GM19463 (cell line): Measurements from ENCODE around the gene TNS4.

ENCODE experiments used
- ATAC-seq: cut with Tn5 transposase; IDR thresholded peaks from one replicate; pipeline ENCODE4 v1.9.1; 2021; ENCODE audit warnings: mild to moderate bottlenecking, moderate library complexity; ENCODE audit not compliant: unreplicated experiment

Gene TNS4

GRCh38 chr17:40475234-40475908 lies 26.1 kb downstream of the TNS4 start:
- ATAC-seq = no peak

DNA sequence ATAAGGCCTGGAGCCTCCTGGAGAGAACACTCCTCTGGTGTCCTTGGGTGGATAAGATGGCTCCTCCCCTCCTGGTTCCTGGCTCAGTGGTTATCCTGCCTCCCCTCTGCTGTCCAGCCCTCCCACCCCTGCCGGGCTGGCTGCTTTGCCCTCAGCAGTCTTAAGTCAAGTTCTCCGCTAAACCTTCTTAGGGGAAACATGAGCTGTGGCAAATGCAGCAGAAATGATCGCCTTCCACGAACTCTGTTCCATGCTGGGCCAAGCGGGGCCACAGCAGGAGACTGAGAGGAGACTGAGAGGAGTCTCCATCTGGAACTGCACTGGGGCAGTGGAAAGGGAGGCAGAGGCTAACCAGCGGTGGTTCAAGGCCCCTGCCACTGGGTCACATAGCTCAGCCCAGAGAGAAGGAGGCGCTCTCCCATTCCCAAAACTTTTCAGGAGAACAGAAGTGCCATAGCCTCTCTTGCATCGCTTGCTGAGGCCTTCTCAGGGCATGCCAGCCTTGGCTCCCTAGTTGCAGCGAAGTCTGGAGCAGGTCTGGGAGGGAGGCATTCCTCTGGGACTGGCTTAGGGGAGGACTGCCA lies 26.9 kb downstream of the TNS4 start:
- no peak for ATAC-seq

DNA sequence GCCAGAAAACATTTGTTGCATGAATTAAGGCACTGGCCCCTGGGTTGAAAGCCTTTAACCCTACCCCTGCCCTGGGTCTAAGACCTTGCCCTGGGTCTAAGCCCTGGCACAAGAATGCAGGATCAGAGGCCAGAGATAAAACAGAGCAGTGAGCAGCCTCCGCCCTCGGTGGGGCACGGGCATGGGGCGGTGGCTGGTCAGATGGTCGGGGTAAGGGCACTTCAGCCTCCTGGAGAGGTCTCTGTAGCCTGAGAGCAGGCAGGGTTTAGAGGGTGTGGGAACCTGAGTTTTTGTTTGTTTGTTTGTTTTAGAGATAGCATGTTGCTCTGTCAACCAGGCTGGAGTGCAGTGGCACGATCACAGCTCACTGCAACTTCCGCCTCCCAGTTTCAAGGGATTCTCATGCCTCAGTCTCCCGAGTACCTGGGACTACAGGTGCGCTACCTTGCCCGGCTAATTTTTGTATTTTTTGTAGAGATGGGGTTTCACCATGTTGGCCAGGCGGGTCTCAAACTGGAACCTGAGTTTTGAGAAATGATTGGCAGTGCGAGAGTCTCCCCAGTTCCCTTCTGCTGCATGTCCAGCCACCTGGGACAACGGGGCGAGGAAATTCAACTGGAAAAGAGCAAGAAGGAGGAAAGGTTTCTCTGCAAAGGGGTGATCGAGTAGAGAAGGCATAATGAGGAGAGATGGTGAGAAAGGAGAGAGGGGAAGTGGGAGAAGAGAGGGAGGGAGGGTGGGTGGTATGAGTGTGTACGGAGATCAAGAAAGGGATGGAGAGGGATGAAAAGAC lies 27.7 kb downstream of the TNS4 start:
- no peak for ATAC-seq

GRCh38 chr17:40472733-40473452 lies 28.5 kb downstream of the TNS4 start:
- no peak for ATAC-seq

GRCh38 chr17:40471846-40472732 lies 29.3 kb downstream of the TNS4 start:
- ATAC-seq = no peak

DNA sequence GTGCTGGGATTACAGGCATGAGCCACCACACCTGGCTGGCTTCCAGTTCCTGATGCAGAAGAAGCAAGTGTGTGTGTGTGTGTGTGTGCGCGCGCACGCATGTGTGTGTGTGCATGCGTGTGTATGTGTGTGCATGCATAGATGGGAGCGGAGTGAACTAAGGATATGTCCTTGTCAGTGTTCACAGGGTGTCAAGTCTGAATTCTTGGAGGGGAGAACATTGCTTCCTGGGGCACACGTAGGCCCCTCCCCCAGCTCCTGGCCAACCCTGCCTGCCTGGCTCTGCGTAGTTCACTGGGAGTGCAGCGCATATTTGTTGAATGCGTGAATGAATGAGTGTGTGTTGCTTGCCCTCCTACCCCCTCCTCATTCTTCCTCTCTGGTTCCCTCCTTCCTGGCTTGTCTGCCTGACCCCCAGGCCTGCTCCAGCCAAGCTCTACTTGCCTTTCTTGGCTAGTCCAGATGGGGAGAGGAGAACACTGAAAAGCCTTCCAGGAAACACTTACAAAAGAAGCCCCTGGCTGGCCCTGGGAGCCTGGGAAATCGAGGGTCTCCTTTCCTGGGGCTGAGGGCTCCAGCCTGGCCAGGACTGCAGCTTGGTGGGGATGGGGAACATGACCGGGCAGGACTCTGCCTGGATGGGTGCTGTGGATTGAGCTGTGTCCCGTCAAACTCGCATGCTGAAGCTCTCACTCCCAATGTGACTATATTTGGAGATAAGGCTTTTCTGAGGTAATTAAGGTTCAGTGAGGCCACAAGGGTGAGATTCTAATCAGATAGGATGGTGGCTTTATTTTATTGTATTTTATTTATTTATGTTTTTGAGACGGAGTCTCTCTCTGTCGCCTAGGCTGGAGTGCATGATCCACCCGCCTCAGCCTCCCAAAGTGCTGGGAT lies 30.2 kb downstream of the TNS4 start:
- ATAC-seq = no peak

DNA sequence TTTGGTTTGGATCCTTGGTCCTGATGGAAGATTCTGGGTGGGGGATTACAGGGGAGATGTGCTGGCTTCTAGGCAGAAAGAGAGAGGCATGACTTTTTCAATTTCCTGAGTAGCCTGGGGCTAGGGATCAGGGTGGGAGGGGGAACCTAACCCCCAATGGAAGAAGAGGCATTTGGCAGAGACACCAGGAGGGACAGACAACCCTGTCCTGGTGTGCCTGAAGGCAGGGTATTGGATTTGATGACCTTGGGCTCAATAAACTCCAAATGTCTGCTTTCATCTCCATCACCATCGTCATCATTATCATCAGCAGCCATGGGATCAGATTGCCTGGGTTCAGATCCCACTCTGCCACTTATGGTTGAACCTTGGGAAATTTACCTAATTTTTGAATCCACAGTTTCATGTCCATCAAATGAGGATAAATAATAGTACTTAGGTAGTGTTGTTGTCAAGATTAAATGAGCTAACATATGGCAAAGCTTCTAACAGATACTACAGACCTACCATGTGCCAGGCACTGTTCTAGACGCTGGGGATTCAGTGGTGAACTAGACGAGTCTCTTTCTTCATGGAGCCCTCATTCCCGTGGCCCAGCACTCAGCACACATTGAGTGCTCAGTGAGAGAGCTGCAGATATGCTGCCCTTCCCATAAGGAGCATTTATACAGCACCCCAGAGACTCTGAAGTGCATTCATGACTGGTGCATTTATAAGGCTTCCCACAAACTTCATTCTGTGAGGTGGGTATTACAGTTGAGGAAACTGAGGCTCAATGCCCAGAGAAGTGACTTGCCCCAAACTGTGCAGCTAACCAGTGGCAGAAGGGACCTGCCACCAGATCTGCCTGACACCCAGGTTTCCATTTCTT lies 31.4 kb downstream of the TNS4 start:
- ATAC-seq = no peak

GRCh38 chr17:40468560-40468959 lies 32.9 kb downstream of the TNS4 start:
- no peak for ATAC-seq

DNA sequence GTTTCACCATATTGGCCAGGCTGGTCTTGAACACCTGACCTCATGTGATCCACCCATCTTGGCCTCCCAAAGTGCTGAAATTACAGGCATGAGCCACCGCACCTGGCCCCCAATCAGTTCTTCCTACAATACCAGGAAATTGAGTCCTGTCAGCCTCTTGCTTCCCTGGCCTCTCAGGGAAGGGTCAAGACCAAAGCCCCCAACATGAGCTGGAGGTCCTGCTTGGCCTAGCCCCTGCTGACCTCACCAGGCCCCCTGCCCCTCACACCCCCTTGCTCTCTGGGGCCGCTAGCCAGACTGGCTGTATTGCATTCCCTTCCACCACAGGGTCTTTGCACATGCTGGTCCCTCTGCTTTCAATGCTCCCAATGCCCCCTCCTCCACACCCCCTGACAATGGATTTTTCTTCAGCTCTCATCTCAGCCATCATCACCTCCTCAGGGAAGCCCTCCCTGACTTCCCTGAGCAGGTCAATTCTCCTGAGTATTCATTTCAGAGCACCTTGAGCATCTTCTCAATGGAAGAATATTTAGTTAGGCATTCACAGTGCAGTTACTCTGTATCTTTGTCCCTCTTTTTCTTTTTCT lies 34.0 kb downstream of the TNS4 start:
- no peak for ATAC-seq

DNA sequence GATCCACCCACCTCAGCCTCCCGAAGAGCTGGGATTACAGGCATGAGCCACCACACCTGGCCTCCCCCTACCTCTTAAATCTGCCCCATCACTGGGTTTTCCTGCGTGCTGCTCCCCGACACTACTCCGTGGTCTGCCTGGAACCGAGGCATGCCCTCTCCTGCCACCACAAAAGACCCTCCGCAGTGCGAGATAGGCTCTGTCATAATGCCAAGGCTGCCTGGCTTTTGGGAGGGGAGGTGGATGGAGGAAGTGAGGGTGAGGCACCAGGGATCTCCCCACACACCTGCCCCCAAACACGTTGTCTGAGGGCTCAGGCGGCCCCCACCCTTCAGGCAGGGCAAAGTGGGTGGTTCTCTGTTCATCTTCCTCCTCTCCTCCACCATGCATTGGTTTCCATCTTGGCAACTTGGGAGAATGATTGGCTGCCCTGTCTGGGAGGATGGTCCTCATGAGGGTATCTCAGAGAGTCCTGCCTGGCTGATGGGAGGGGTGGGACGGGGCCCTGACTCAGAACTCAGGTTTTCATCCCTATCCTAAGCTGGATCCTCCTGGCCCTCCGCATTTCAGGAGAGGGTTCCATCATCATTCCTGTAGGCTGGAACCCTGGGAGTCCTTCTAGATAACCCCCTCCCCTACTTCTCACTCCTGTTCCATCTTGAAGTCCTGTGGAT lies 35.0 kb downstream of the TNS4 start:
- no peak for ATAC-seq

- no peak for ATAC-seq
These were observed 37.0 kb downstream of the TNS4 start for GRCh38 chr17:40464392-40464855.

DNA sequence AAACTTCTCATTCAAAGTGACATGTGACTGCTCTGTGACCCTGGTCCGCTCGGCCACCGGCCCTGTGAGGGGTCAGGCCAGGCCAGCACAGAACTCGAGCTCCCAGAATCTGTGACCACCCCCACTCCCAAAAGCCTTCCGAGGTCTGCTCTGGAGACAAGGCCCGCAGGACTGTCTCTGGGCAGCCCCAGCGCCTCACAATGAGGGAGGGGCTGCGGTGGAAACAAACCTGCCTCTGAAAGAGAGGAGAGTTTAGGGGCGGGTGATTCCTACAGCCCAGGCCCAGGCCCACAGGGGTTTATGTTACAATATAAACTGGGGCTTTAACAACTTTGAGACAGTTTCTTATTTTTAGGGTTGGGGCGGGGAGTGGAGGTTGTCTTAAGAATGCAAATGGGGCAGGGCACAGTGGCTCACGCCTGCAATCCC lies 38.3 kb downstream of the TNS4 start:
- ATAC-seq = no peak

DNA sequence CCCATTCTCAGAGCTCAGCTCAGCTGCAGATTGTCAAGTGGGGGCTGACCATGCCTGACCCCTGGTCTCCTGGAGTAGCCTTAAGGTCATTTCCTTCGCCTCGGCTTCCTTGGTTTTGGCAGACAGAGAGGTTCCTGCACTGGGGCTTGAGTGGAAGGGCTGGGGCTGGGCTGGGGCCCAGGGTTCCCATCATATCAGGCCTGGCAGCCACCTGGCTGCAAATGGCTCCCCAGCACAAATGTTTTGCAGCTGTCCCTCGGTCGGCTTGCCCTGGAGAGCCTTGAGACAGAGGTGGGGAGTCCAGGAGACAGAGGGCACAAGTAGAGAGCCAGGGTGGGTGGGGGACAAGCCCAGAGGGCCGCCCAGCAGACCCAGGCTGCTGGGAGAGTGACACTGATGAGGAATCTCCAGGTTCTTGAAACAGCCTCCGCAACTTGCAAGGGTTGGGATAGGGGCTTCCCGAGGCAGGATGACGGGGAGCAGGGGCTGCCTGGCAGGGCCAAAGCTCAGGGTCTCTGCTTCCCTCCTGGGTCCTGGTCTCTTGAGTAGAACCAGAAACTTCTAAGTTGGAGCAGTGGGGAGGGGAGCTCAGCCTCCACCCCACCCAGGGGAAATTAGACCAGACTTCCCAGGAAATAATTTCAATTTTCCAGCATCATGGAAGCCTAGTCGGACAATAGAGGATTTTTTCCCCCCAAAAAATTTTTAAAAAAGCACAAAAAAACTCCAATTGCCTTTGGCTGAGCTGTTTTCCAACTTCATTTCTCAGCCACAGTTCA lies 38.9 kb downstream of the TNS4 start:
- ATAC-seq = no peak

DNA sequence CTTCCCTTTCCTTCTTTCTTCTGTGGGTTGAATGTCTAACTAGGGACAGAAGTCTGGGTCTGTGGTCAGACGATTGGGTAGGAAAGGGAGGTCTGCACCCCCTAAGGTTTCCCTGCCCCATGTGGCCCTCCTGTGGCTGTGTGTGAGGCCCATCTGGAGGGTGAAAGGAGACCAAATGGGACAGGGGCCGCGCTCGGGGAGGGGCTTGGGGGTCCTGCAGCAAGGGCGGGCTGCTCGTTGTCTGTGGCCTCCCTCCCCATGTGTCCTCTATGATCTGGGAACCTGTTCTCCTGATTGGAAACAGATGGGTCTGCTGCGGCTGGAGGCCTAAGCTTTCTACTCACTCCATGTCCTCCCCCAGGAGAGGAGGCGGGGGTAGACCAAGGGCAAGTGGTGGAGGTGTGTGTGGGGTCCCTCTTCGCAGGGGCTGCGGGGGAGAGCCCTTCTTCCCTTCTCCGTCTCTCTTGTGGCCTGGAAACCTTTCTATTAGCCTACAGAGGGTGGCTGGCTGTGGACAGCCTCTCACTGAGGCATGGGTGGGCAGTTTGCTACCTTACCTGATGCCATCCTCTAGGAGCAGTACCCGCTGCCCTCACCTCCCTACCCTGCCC lies 39.6 kb downstream of the TNS4 start:
- ATAC-seq = no peak

DNA sequence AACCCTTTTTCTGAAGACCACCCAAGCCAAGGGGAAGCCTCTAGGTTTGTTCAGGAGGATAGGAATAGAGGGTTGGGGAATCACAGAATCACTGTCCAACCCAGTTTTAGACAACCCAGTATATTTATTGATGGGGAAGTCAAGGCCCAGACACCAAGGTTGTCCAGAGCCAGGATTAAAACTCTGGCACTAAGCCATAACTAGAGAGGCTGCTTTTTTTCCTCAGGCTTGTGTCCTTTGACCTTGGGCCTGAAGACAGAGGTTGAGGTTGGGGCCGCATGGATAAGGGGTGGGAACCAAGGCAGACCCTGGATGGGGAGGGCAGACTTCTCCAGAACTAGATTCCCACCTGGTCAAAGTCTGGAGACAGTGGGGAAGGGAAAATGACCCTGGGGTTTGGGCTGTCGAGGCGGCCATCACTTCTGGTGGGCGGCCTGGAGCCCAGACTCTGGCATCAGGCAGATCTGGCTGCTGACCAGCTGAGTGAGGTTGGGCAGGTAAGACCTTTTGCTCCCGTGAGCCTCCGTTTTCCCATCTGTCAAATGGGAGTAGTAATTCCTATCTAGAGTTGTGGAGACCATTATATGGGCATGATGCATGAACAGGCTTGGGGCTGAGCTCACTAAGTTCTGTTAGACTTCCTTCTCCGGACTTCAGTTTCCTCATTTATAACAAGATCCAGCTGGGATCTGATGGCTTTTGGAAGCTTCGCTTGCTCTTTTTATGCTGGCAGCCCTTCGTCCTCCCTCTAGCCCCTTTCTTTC lies 40.3 kb downstream of the TNS4 start:
- no peak for ATAC-seq

DNA sequence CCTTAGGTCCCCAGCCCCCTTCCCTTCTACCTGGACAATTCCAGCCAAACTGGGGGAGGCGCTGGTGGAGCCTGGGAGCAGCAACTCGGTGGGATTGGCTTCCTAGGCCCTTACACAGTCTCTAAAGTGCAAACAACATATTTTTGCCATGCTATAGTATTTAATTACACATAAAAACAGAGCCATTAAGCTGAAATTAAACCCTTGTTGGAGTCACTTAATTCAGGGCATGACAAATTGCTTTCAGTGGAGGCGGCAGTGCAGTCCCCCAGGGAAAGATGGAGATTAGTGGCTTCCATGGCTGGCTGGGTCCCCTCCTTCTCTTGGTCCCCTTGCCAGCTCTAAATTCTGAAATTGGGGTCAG lies 40.8 kb downstream of the TNS4 start:
- ATAC-seq = no peak
